ENCODE measurements around the gene PLEKHD1. TPM values are rescaled to one million over a fixed set of nuclear protein-coding genes. Genes with fewer than 3 reads are reported as not detected.

PLEKHD1 gene
- total and polyA plus RNA-seq, 7 donors, result 0.01 to 0.69 (median 0.04) TPM; not detected in 1

GRCh38 chr14:69485315-69485660 is 760 bp downstream of the PLEKHD1 start:
- 69 to 74% (median 71%) methylated on average over 11 of the region's 11 CpGs for WGBS, 3 donors
- H3K4me1 ChIP-seq, result peaks cover 22% of the 10 kb centered on the region
- no peaks in the 10 kb centered on the region for H3K9me3 ChIP-seq
- H3K27me3 ChIP-seq (ENCODE audit: insufficient read depth in 3 of 3, low read length in 2 of 3), result peaks cover 0 to 11% (median 2%) of the 10 kb centered on the region in 3 donors
- H3K4me3 ChIP-seq, result no peak overlapping the region
- H3K27ac ChIP-seq, result no peak overlapping the region
- intact Hi-C loops (cut with DNase I), result no loop called here
- TF ChIP-seq, protein P1, sequence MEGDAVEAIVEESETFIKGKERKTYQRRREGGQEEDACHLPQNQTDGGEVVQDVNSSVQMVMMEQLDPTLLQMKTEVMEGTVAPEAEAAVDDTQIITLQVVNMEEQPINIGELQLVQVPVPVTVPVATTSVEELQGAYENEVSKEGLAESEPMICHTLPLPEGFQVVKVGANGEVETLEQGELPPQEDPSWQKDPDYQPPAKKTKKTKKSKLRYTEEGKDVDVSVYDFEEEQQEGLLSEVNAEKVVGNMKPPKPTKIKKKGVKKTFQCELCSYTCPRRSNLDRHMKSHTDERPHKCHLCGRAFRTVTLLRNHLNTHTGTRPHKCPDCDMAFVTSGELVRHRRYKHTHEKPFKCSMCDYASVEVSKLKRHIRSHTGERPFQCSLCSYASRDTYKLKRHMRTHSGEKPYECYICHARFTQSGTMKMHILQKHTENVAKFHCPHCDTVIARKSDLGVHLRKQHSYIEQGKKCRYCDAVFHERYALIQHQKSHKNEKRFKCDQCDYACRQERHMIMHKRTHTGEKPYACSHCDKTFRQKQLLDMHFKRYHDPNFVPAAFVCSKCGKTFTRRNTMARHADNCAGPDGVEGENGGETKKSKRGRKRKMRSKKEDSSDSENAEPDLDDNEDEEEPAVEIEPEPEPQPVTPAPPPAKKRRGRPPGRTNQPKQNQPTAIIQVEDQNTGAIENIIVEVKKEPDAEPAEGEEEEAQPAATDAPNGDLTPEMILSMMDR (IDR thresholded peaks at IDR 0.05), result no peak
- no peaks in the 10 kb centered on the region for H3K36me3 ChIP-seq (ENCODE audit: insufficient read depth in 1 of 2, low read depth in 1 of 2)
- no peak for ATAC-seq
- DNase-seq, result no peak

DNA sequence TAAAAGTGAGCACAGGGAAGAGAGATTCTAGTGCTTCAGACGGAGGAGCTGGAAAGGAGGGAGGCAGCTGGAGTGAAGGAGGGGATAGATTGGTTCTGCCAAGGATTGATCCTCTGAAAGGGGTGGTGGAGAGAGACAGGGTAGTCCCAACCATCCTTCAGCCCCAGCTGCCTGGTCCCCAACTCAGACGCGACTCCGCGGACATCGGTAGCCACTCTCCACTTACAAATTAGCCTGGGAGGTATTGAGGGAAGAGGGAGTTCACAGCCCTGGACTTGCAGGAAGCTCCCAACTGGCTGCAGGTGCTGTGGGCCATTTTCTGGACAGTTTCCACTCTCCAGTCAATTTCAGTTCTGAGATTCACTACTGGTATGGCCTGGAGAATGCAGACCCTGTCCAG is 1.2 kb downstream of the PLEKHD1 start:
- Histone ChIP-seq H3K4me3 (no peak overlapping the region), H3K9me3 (no peaks in the 10 kb centered on the region), H3K4me1 (peaks cover 25% of the 10 kb centered on the region), H3K27ac (no peak overlapping the region), H3K36me3 (ENCODE audit: insufficient read depth in 1 of 2, low read depth in 1 of 2) (no peaks in the 10 kb centered on the region), H3K27me3 (ENCODE audit: insufficient read depth in 3 of 3, low read length in 2 of 3) (peaks cover 0 to 11% (median 2%) of the 10 kb centered on the region in 3 donors)
- DNase-seq (no peak), ATAC-seq (no peak)
- TF ChIP-seq, protein P1 (IDR thresholded peaks at IDR 0.05), result no peak
- intact Hi-C loops (cut with DNase I), result no loop called here
- WGBS, 3 donors, result 79 to 82% (median 80%) methylated on average over 6 of the region's 6 CpGs

- peaks cover 0 to 11% (median 2%) of the 10 kb centered on the region in 3 donors for H3K27me3 ChIP-seq (ENCODE audit: insufficient read depth in 3 of 3, low read length in 2 of 3)
- intact Hi-C loops (cut with DNase I), result no loop called here
Observed at GRCh38 chr14:69487226-69487625, 2.7 kb downstream of the PLEKHD1 start.

GRCh38 chr14:69487771-69488170 is 3.2 kb downstream of the PLEKHD1 start:
- WGBS, 3 donors, result 64 to 75% (median 65%) methylated on average over 4 of the region's 4 CpGs
- Histone ChIP-seq H3K27me3 (ENCODE audit: insufficient read depth in 3 of 3, low read length in 2 of 3) (peaks cover 0 to 11% (median 2%) of the 10 kb centered on the region in 3 donors), H3K4me3 (no peak overlapping the region), H3K4me1 (peaks cover 24% of the 10 kb centered on the region), H3K36me3 (ENCODE audit: insufficient read depth in 1 of 2, low read depth in 1 of 2) (no peaks in the 10 kb centered on the region), H3K27ac (no peak overlapping the region), H3K9me3 (no peaks in the 10 kb centered on the region)
- intact Hi-C loops (cut with DNase I), result no loop called here
- DNase-seq, result no peak
- TF ChIP-seq, protein P1 (IDR thresholded peaks at IDR 0.05), result no peak
- ATAC-seq, result no peak

More at GRCh38 chr14:69487226-69487625, 2.7 kb downstream of the PLEKHD1 start:
- TF ChIP-seq, protein P1 (IDR thresholded peaks at IDR 0.05), result no peak
- H3K4me3 ChIP-seq, result no peak overlapping the region
- no peak for DNase-seq
- H3K36me3 ChIP-seq (ENCODE audit: insufficient read depth in 1 of 2, low read depth in 1 of 2), result no peaks in the 10 kb centered on the region
- H3K4me1 ChIP-seq, result peaks cover 28% of the 10 kb centered on the region
- ATAC-seq, result no peak
- no peak overlapping the region for H3K27ac ChIP-seq
- H3K9me3 ChIP-seq, result no peaks in the 10 kb centered on the region
- 94 to 99% (median 96%) methylated on average over 4 of the region's 4 CpGs for WGBS, 3 donors

DNA sequence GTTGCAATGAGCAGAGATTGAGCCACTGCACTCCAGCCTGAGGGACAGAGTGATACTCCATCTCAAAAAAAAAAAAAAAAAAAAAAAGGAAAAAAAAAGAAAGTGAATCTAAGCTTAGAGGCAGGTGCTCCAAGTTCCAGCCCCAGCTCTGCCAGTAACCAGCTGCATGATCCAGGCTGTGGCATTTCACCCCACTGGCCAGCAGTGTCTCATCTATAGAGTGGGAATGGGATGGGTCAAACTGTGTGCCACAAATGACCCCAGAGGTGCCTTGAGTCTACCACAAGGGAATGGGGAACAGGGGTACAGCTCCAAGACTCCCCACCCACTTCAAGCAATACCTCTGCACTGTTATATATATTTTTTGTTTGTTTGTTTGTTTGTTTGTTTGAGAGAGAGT is 5.0 kb downstream of the PLEKHD1 start:
- Histone ChIP-seq H3K36me3 (ENCODE audit: insufficient read depth in 1 of 2, low read depth in 1 of 2) (no peaks in the 10 kb centered on the region), H3K27ac (no peak overlapping the region), H3K4me3 (no peak overlapping the region), H3K4me1 (peaks cover 21% of the 10 kb centered on the region), H3K27me3 (ENCODE audit: insufficient read depth in 3 of 3, low read length in 2 of 3) (peaks cover 0 to 11% (median 2%) of the 10 kb centered on the region in 3 donors), H3K9me3 (no peaks in the 10 kb centered on the region)
- ATAC-seq, result no peak
- intact Hi-C loops (cut with DNase I), result no loop called here
- TF ChIP-seq, protein P1 (IDR thresholded peaks at IDR 0.05), result no peak
- DNase-seq, result no peak

Measured in psoas muscle (tissue), 8 donors.